Body of pancreas (tissue), 4 donors: Measurements from ENCODE around the gene CREG2.

Experiments
- CTCF ChIP-seq, 7 experiments: fragments of 450-650 bp in 4 of 7; fragments of 200-600 bp in 3 of 7; sonication (generic) in 3 of 7; IDR thresholded peaks; one replicate each; pipeline ENCODE4 v1.5.1; 2016 to 2019; ENCODE audit warnings: antibody characterized with exemption in 7 of 7
- POLR2A ChIP-seq, 3 donors: fragments of 450-650 bp; IDR thresholded peaks; one replicate each; pipeline ENCODE4 v1.6.1; 2016; ENCODE audit warnings: antibody characterized with exemption in 3 of 3, mild to moderate bottlenecking in 2 of 3

GRCh38 chr2:101348883-101349282, 38.4 kb downstream of the CREG2 start:
- no peak for TF ChIP-seq POLR2A (IDR thresholded peaks at IDR 0.05)
- no peak for TF ChIP-seq CTCF (IDR thresholded peaks at IDR 0.05)
